Ascending aorta (tissue), 2 donors: ENCODE results near the gene TAS2R46. TPM values are rescaled to one million over a fixed set of nuclear protein-coding genes. Genes with fewer than 3 reads are reported as not detected.
"Not testable (repeated sequence)": the region's sequence is repeated elsewhere in the genome, so short reads cannot be mapped to it uniquely, and the experiment has no call there.

Experiments
- DNase-seq, 2 donors: peaks; one replicate each; pipeline ENCODE4 v3.0.0-alpha.2; 2019; ENCODE audit warnings: low spot score in 2 of 2
- H3K27ac ChIP-seq, 2 donors: fragments of 200-600 bp; sonication (generic); one replicate each; pipeline ENCODE4 v1.5.1; 2016 to 2017; ENCODE audit warnings: mild to moderate bottlenecking in 1 of 2
- H3K27me3 ChIP-seq: fragments of 200-600 bp; sonication (generic); one replicate; pipeline ENCODE4 v1.5.1; 2017
- H3K36me3 ChIP-seq, 2 donors: fragments of 200-600 bp; sonication (generic); one replicate each; pipeline ENCODE4 v1.5.1; 2016
- H3K4me1 ChIP-seq, 2 donors: fragments of 200-600 bp; sonication (generic); one replicate each; pipeline ENCODE4 v1.5.1; 2016 to 2017; ENCODE audit warnings: mild to moderate bottlenecking in 1 of 2
- H3K4me3 ChIP-seq, 2 donors: fragments of 200-600 bp; sonication (generic); one replicate each; pipeline ENCODE4 v1.5.1; 2016 to 2017; ENCODE audit warnings: mild to moderate bottlenecking in 1 of 2
- H3K9me3 ChIP-seq, 2 donors: fragments of 200-600 bp; sonication (generic); one replicate each; pipeline ENCODE4 v1.5.1; 2016
- CTCF ChIP-seq, 3 experiments: fragments of 200-600 bp in 2 of 3; fragments of 450-650 bp in 1 of 3; sonication (generic) in 2 of 3; IDR thresholded peaks; one replicate each; pipeline ENCODE4 v1.5.1; 2016 to 2019; ENCODE audit warnings: antibody characterized with exemption in 3 of 3, mild to moderate bottlenecking in 1 of 3, moderate library complexity in 1 of 3
- intact Hi-C: fragments of 100-400 bp; cut with DNase I; formaldehyde crosslinking; loops from one replicate; pipeline ENCODE4 v1.15.1; 2023
- total RNA-seq: library from RNA; depleted of rRNA; stranded (reverse); fragments of >200 nt; gene quantifications from one replicate; pipeline ENCODE4 v1.1.0, GENCODE V29; 2016

The TAS2R46 gene
- total RNA-seq, 1 donor from 2014 or later, result 23.2 TPM

- Histone ChIP-seq H3K4me1 (no peaks in the 10 kb centered on the region), H3K27me3 (no peaks in the 10 kb centered on the region), H3K9me3 (peaks cover 0 to 4% of the 10 kb centered on the region in 2 donors), H3K27ac (no peak overlapping the region), H3K4me3 (no peak overlapping the region), H3K36me3 (no peaks in the 10 kb centered on the region)
- no peak for DNase-seq
- TF ChIP-seq CTCF (IDR thresholded peaks at IDR 0.05), result no peak
- intact Hi-C loops, result no loop called here
Measured at GRCh38 chr12:11055306-11055705, 6.8 kb downstream of the TAS2R46 start.

GRCh38 chr12:11049806-11050531 is 12.1 kb downstream of the TAS2R46 start:
- H3K27me3 ChIP-seq, intact Hi-C loops, H3K36me3 ChIP-seq, H3K4me3 ChIP-seq, H3K27ac ChIP-seq, H3K9me3 ChIP-seq, H3K4me1 ChIP-seq, DNase-seq: not testable (repeated sequence)

GRCh38 chr12:11041366-11041765 is 20.7 kb downstream of the TAS2R46 start:
- H3K27me3 ChIP-seq, DNase-seq, H3K4me1 ChIP-seq, intact Hi-C loops, H3K4me3 ChIP-seq, H3K36me3 ChIP-seq, H3K27ac ChIP-seq: not testable (repeated sequence)
- peaks cover 0 to 12% of the 10 kb centered on the region in 2 donors for H3K9me3 ChIP-seq

- no peaks in the 10 kb centered on the region for H3K4me1 ChIP-seq
- no peak for DNase-seq
- no peaks in the 10 kb centered on the region for H3K27me3 ChIP-seq
- no peak for TF ChIP-seq CTCF (IDR thresholded peaks at IDR 0.05)
- no peak overlapping the region for H3K4me3 ChIP-seq
- intact Hi-C loops, result no loop called here
- no peak overlapping the region for H3K27ac ChIP-seq
- H3K36me3 ChIP-seq, result peaks cover 0 to 6% of the 10 kb centered on the region in 2 donors
- peaks cover 0 to 12% of the 10 kb centered on the region in 2 donors for H3K9me3 ChIP-seq
Measured at GRCh38 chr12:11040162-11040561, 21.9 kb downstream of the TAS2R46 start.

GRCh38 chr12:11039171-11039570 is 22.9 kb downstream of the TAS2R46 start:
- Histone ChIP-seq H3K9me3 (peaks cover 0 to 11% of the 10 kb centered on the region in 2 donors), H3K4me3 (no peak overlapping the region), H3K27me3 (no peaks in the 10 kb centered on the region), H3K4me1 (no peaks in the 10 kb centered on the region), H3K36me3 (no peaks in the 10 kb centered on the region), H3K27ac (no peak overlapping the region)
- no peak for TF ChIP-seq CTCF (IDR thresholded peaks at IDR 0.05)
- no peak for DNase-seq
- intact Hi-C loops, result loop anchor here (2.0 kb wide), 1 partner anchor 28 kb away; no protein-coding TSS in a partner anchor

GRCh38 chr12:11033959-11034358 is 28.1 kb downstream of the TAS2R46 start:
- H3K9me3 ChIP-seq, H3K27me3 ChIP-seq, H3K4me3 ChIP-seq, H3K36me3 ChIP-seq, H3K27ac ChIP-seq, intact Hi-C loops, DNase-seq, H3K4me1 ChIP-seq: not testable (repeated sequence)

GRCh38 chr12:11031307-11031706 is 30.8 kb downstream of the TAS2R46 start, which contains the start of gene TAS2R31:
TAS2R31 (minus strand) TSS chr12:11031407; CDS start chr12:11031335, 72 bp downstream.
- Histone ChIP-seq H3K4me1 (no peaks in the 10 kb centered on the region), H3K9me3 (no peaks in the 10 kb centered on the region), H3K27me3 (no peaks in the 10 kb centered on the region), H3K36me3 (peaks cover 0 to 11% of the 10 kb centered on the region in 2 donors), H3K27ac (no peak within 1 kb of the TSS), H3K4me3 (no peak within 1 kb of the TSS)
- intact Hi-C loops, result no loop called here
- DNase-seq, result no peak
- no peak for TF ChIP-seq CTCF (IDR thresholded peaks at IDR 0.05)
